Ovary (tissue), 3 donors: ENCODE measurements around the gene ENTHD1.

Source experiments
- CTCF ChIP-seq, 3 donors: fragments of 450-650 bp in 2 of 3; fragments of 200-600 bp in 1 of 3; IDR thresholded peaks; one replicate each; pipeline versions ENCODE4 v1.5.1 to v1.8.0; 2016 to 2022; ENCODE audit warnings: antibody characterized with exemption in 3 of 3, mild to moderate bottlenecking in 1 of 3
- EP300 ChIP-seq: sonication (generic); formaldehyde crosslinking; IDR thresholded peaks from one replicate; pipeline ENCODE4 v1.6.1; 2017; ENCODE audit warnings: antibody characterized with exemption
- POLR2A ChIP-seq: fragments of 450-650 bp; IDR thresholded peaks from one replicate; pipeline ENCODE4 v1.6.1; 2017; ENCODE audit warnings: antibody characterized with exemption, mild to moderate bottlenecking, moderate library complexity
- donor health status: DM: no; HTN: no; CAD: no.

- no peak for TF ChIP-seq EP300
- TF ChIP-seq CTCF (IDR thresholded peaks at IDR 0.05) = no peak
- no peak for TF ChIP-seq POLR2A
These were observed 60.0 kb downstream of the ENTHD1 start for GRCh38 chr22:39833610-39834009.
